Measurements from ENCODE around the gene LGALS3. TPM values are rescaled to one million over a fixed set of nuclear protein-coding genes. Genes with fewer than 3 reads are reported as not detected.

LGALS3 gene
- total RNA-seq, 1 experiment from 2014 or later, result 122 TPM

DNA sequence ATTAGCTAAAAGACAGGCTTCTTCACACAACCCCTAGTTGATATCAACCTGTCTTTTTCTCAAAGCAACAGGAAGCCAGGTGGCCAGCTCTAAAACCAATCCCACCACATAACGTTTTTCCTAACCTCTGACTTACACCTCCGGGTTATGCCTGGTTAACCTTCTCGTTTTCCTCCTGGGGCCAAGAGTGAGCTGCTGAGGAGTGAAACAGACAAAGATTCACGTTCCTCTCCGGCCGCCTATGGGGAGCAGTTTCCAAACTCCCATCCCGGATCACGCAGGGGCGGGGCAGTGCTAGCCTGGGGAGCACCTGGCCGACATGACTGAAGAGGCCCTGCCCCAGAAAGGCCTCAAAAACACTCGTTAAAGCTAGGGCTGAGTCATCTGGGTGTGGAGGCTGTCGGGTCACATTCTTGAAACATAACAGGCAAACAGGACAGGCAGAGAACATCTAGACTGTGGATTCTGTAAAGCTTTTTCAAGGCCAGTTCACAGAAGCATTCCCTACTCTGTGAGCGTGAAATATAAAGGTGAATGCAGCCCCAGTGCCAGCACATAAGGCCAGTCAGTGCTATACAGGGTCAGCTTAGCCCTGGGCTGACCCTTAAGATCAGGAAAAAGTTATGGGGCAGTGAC lies 25.9 kb upstream of the LGALS3 start:
- BruUV-seq (replicated peaks), result no TSS peak
- Histone ChIP-seq H3K4me2 (peak overlapping the region; percentile 80), H3K9me2 (ENCODE audit: insufficient read depth) (no peaks in the 10 kb centered on the region), H3F3A (ENCODE audit: insufficient read depth, low read depth) (peaks cover 65% of the 10 kb centered on the region), H3K4me3 (peak overlapping the region; percentile 52), H3K4me1 (replicated peaks; ENCODE audit: insufficient read depth) (peaks cover 73% of the 10 kb centered on the region), H4K20me1 (ENCODE audit: insufficient read depth) (no peaks in the 10 kb centered on the region), H3K27ac (peak overlapping the region; percentile 99), H2AFZ (peak overlapping the region; percentile 63; the same call in 1 of the 2 replicates), H3K79me2 (ENCODE audit: low read depth) (no peaks in the 10 kb centered on the region), H3K9me3 (ENCODE audit: insufficient read depth, low read depth) (peaks cover 7% of the 10 kb centered on the region; the same call in 1 of the 2 replicates), H3K36me3 (ENCODE audit: low read depth) (no peaks in the 10 kb centered on the region), H3K27me3 (ENCODE audit: insufficient read depth, low read depth) (no peaks in the 10 kb centered on the region)
- ChIA-PET POLR2A (ENCODE audit: unreplicated experiment) (interaction anchor here (0.5 to 1.2 kb wide), 11 partner anchors 17 to 497 kb away, joined by 3 to 9 read pairs (median 4); partner anchors contain the start of genes DLGAP5, LGALS3 and MAPK1IP1L), CTCF (interaction anchor here (0.6 kb wide), 1 partner anchor 23 kb away, joined by 3 read pairs; no protein-coding TSS in a partner anchor)
- TF ChIP-seq, protein P1, sequence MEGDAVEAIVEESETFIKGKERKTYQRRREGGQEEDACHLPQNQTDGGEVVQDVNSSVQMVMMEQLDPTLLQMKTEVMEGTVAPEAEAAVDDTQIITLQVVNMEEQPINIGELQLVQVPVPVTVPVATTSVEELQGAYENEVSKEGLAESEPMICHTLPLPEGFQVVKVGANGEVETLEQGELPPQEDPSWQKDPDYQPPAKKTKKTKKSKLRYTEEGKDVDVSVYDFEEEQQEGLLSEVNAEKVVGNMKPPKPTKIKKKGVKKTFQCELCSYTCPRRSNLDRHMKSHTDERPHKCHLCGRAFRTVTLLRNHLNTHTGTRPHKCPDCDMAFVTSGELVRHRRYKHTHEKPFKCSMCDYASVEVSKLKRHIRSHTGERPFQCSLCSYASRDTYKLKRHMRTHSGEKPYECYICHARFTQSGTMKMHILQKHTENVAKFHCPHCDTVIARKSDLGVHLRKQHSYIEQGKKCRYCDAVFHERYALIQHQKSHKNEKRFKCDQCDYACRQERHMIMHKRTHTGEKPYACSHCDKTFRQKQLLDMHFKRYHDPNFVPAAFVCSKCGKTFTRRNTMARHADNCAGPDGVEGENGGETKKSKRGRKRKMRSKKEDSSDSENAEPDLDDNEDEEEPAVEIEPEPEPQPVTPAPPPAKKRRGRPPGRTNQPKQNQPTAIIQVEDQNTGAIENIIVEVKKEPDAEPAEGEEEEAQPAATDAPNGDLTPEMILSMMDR (conservative IDR thresholded peaks at IDR 0.05), result no peak
- TF ChIP-seq EZH2 (IDR thresholded peaks at IDR 0.05; ENCODE audit: low read depth), result no peak
- intact Hi-C loops (cut with micrococcal nuclease; ENCODE audit: unreplicated experiment), result loop anchor here (1.0 kb wide), 4 partner anchors 19 to 52 kb away; partner anchors contain the start of genes LGALS3 and MAPK1IP1L
- peak; percentile 93 to 98 for DNase-seq

DNA sequence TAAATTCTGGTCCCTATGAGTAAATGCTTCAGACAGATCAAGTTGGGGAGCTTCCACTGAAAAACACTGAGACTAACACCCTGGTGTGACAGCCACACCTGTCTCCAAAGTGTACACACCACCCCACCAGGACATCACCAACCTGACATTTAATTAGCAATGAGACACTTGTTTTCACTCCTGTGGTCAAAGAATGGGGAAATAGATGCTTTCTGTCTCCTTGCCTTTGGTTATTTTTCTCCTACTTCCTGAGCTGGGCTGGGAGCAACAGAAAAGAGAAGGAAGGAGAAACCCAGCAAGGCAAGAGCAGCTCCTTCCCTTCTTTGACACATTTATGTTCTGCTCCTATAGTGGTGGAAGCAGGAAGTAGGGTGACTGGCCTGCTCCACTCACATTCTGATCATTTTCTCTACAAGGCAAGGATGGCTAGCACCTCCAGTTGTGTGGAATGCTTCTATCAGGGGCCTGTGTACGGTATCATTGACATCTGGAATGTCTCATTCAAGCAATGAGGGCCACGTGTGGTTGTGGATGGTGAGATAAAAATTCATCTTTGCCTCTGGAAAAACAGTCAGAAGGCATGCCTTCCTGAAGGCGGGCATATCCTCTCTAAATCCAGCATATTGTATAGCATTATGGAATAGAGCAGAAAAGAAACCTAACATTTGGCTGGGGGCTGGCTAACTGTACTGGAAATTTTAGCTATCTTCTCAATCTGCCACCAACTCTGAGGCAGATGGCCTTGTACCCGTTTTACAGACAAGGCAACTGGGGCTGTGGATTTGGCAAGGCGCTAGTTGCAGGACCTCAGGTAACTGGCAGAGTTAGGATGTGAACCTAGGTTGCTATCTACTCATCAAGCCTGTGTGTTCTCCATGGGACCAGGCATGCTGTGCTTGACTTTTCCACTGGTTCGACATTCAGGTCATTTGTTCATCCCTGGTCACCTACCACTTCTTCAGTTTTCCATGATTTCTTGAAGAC lies 24.8 kb upstream of the LGALS3 start:
- Histone ChIP-seq H3K4me3 (peak overlapping the region; percentile 52; the same call in 1 of the 2 replicates), H4K20me1 (ENCODE audit: insufficient read depth) (no peaks in the 10 kb centered on the region), H3K4me2 (peak overlapping the region; percentile 80), H3K79me2 (ENCODE audit: low read depth) (no peaks in the 10 kb centered on the region), H3F3A (ENCODE audit: insufficient read depth, low read depth) (peaks cover 59% of the 10 kb centered on the region), H3K9me2 (ENCODE audit: insufficient read depth) (no peaks in the 10 kb centered on the region), H3K4me1 (replicated peaks; ENCODE audit: insufficient read depth) (peaks cover 77% of the 10 kb centered on the region), H3K9me3 (ENCODE audit: insufficient read depth, low read depth) (peaks cover 7% of the 10 kb centered on the region; the same call in 1 of the 2 replicates), H3K27me3 (ENCODE audit: insufficient read depth, low read depth) (no peaks in the 10 kb centered on the region), H2AFZ (peak overlapping the region; percentile 63; the same call in 1 of the 2 replicates), H3K27ac (peak overlapping the region; percentile 99), H3K36me3 (ENCODE audit: low read depth) (no peaks in the 10 kb centered on the region)
- intact Hi-C loops (cut with micrococcal nuclease; ENCODE audit: unreplicated experiment), result loop anchor here (1.0 kb wide), 4 partner anchors 18 to 53 kb away; partner anchors contain the start of genes LGALS3 and MAPK1IP1L
- peak in 1 of 2 experiments; percentile 73 for DNase-seq
- POLR2A ChIA-PET (ENCODE audit: unreplicated experiment), result interaction anchor here (0.6 to 1.2 kb wide), 6 partner anchors 14 to 53 kb away, joined by 3 to 9 read pairs (median 4); partner anchors contain the start of genes LGALS3 and MAPK1IP1L
- no peak for TF ChIP-seq EZH2 (IDR thresholded peaks at IDR 0.05; ENCODE audit: low read depth)
- TF ChIP-seq, protein P1 (conservative IDR thresholded peaks at IDR 0.05), result no peak
- CTCF ChIA-PET, result no interaction called here
- BruUV-seq (replicated peaks), result no TSS peak

DNA sequence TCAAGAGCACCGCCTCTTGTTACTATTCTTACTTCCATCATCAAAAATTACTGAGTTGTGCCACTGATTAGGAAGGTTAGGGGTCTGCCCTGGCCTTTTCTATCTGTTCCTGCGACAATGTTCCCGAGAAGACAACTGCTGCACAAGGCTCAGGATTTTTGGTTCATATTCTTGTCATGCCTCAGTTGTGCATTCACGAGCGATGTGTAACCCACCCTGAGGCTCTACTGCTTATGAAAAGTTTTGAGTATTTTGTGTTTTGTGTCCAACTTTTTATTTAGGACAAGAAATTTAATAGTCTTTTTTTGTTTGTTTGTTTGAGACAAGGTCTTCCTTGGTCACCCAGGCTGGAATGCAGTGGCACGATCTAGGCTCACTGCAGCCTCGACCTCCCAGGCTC lies 23.1 kb upstream of the LGALS3 start:
- H3K4me3 ChIP-seq, result no peak overlapping the region
- no peaks in the 10 kb centered on the region for H4K20me1 ChIP-seq (ENCODE audit: insufficient read depth)
- peaks cover 73% of the 10 kb centered on the region for H3K4me1 ChIP-seq (replicated peaks; ENCODE audit: insufficient read depth)
- H3K79me2 ChIP-seq (ENCODE audit: low read depth), result no peaks in the 10 kb centered on the region
- no peaks in the 10 kb centered on the region for H3K9me2 ChIP-seq (ENCODE audit: insufficient read depth)
- CTCF ChIA-PET, result interaction anchor here (0.6 kb wide), 1 partner anchor 24 kb away, joined by 3 read pairs; no protein-coding TSS in a partner anchor
- H2AFZ ChIP-seq, result no peak overlapping the region
- H3K27me3 ChIP-seq (ENCODE audit: insufficient read depth, low read depth), result no peaks in the 10 kb centered on the region
- H3K4me2 ChIP-seq, result no peak overlapping the region
- peaks cover 57% of the 10 kb centered on the region for H3F3A ChIP-seq (ENCODE audit: insufficient read depth, low read depth)
- DNase-seq, result no peak
- no TSS peak for BruUV-seq (replicated peaks)
- no peaks in the 10 kb centered on the region for H3K36me3 ChIP-seq (ENCODE audit: low read depth)
- intact Hi-C loops (cut with micrococcal nuclease; ENCODE audit: unreplicated experiment), result no loop called here
- peaks cover 7% of the 10 kb centered on the region; the same call in 1 of the 2 replicates for H3K9me3 ChIP-seq (ENCODE audit: insufficient read depth, low read depth)
- POLR2A ChIA-PET (ENCODE audit: unreplicated experiment), result no interaction called here
- H3K27ac ChIP-seq, result peak overlapping the region; percentile 99
- TF ChIP-seq EZH2 (IDR thresholded peaks at IDR 0.05; ENCODE audit: low read depth), result no peak
- TF ChIP-seq, protein P1 (conservative IDR thresholded peaks at IDR 0.05), result no peak
